Measurements from ENCODE around the gene PAXX.

The PAXX gene

GRCh38 chr9:136968333-136969127 is 23.7 kb upstream of the PAXX start:
- no peak for DNase-seq (ENCODE audit: low read depth in 2 of 2)

GRCh38 chr9:136969150-136969549 is 23.1 kb upstream of the PAXX start:
- DNase-seq (ENCODE audit: low read depth in 2 of 2): no peak

- no peak for DNase-seq (ENCODE audit: low read depth in 2 of 2)
Measured at GRCh38 chr9:136969774-136970173, 22.4 kb upstream of the PAXX start.

- no peak for DNase-seq (ENCODE audit: low read depth in 2 of 2)
Measured at GRCh38 chr9:136970361-136970760, 21.9 kb upstream of the PAXX start.

GRCh38 chr9:136971746-136972145 is 20.5 kb upstream of the PAXX start:
- no peak for DNase-seq (ENCODE audit: low read depth in 2 of 2)

- no peak for DNase-seq (ENCODE audit: low read depth in 2 of 2)
Measured at GRCh38 chr9:136972335-136972734, 19.9 kb upstream of the PAXX start.

GRCh38 chr9:136972743-136973142 is 19.5 kb upstream of the PAXX start:
- no peak for DNase-seq (ENCODE audit: low read depth in 2 of 2)

GRCh38 chr9:136973618-136974617 is 18.3 kb upstream of the PAXX start:
- DNase-seq (ENCODE audit: low read depth in 2 of 2): no peak

- no peak for DNase-seq (ENCODE audit: low read depth in 2 of 2)
Measured at GRCh38 chr9:136974817-136975535, 17.2 kb upstream of the PAXX start.

- DNase-seq (ENCODE audit: low read depth in 2 of 2): no peak
Measured at GRCh38 chr9:136975644-136976043, 16.6 kb upstream of the PAXX start.

- no peak for DNase-seq (ENCODE audit: low read depth in 2 of 2)
Measured at GRCh38 chr9:136977223-136977622, 15.0 kb upstream of the PAXX start, which contains the start of gene PTGDS. Gene PTGDS, plus strand, starts transcription at chr9:136977504. Its CDS starts 75 bp downstream, at chr9:136977579.

GRCh38 chr9:136977649-136978072 is 14.6 kb upstream of the PAXX start:
- no peak for DNase-seq (ENCODE audit: low read depth in 2 of 2)

GRCh38 chr9:136978073-136978864 is 14.0 kb upstream of the PAXX start:
- DNase-seq (ENCODE audit: low read depth in 2 of 2): peak; percentile 50

- DNase-seq (ENCODE audit: low read depth in 2 of 2): no peak
Measured at GRCh38 chr9:136978865-136979544, 13.2 kb upstream of the PAXX start.

- DNase-seq (ENCODE audit: low read depth in 2 of 2): no peak
Measured at GRCh38 chr9:136979769-136980587, 12.2 kb upstream of the PAXX start.

- DNase-seq (ENCODE audit: low read depth in 2 of 2): no peak
Measured at GRCh38 chr9:136980669-136981478, 11.3 kb upstream of the PAXX start.

GRCh38 chr9:136981588-136982231 is 10.5 kb upstream of the PAXX start:
- DNase-seq (ENCODE audit: low read depth in 2 of 2): no peak

Data from stimulated activated CD8-positive, alpha-beta memory T cell treated with anti-CD3 and anti-CD28 coated beads, Interleukin-15, amount 100 ng/mL, for 4 hours (primary cell).